WTC11 (cell line): Measurements from ENCODE around the gene FAH. TPM values are rescaled to one million over a fixed set of nuclear protein-coding genes. Genes with fewer than 3 reads are reported as not detected.

Experiments
- ATAC-seq: fragments of 200-7000 bp; cut with Tn5 transposase; 2 replicates; pipeline ENCODE4 v1.10.0; 2021; ENCODE audit warnings: mild to moderate bottlenecking, moderate library complexity
- CTCF ChIA-PET: fragments of 300-600 bp; sonication (Branson Sonifier 250); formaldehyde crosslinking; loops from one replicate; lab custom pipeline; 2021; ENCODE audit warnings: antibody characterized with exemption; lab: Charles Lee
- POLR2A ChIA-PET: fragments of 350-600 bp; sonication (Branson Sonifier 250); formaldehyde crosslinking; loops from one replicate; lab custom pipeline; 2021; ENCODE audit warnings: antibody characterized with exemption; lab: Charles Lee
- DNase-seq: peaks from one replicate; pipeline ENCODE4 v3.0.0; 2021; ENCODE audit warnings: low spot score
- H3K27ac Mint-ChIP-seq: 2 replicates; pipeline ENCODE4 v1.8.0; 2021; ENCODE audit warnings: mixed read lengths
- H3K27me3 Mint-ChIP-seq: 2 replicates; pipeline ENCODE4 v1.8.0; 2021; ENCODE audit warnings: low read depth, mild to moderate bottlenecking, moderate library complexity, mixed read lengths
- H3K36me3 Mint-ChIP-seq: 2 replicates; pipeline ENCODE4 v1.8.0; 2021; ENCODE audit warnings: mixed read lengths
- H3K4me1 Mint-ChIP-seq: 2 replicates; pipeline ENCODE4 v1.8.0; 2022; ENCODE audit warnings: mixed read lengths
- H3K4me3 Mint-ChIP-seq: 2 replicates; pipeline ENCODE4 v1.8.0; 2021; ENCODE audit warnings: mild to moderate bottlenecking, moderate library complexity, mixed read lengths
- H3K9me3 Mint-ChIP-seq: 2 replicates; pipeline ENCODE4 v1.8.0; 2021; ENCODE audit warnings: mixed read lengths
- ATF1 ChIP-seq: sonication (generic); formaldehyde crosslinking; IDR thresholded peaks from 2 replicates; pipeline ENCODE4 v1.8.1; 2023; ENCODE audit warnings: mild to moderate bottlenecking, moderate library complexity, missing genetic modification reagents
- GABPB1 ChIP-seq: sonication (generic); formaldehyde crosslinking; IDR thresholded peaks from 2 replicates; pipeline ENCODE4 v1.8.1; 2023; ENCODE audit warnings: mild to moderate bottlenecking, missing genetic modification reagents
- HMGA2 ChIP-seq: fragments of 250-450 bp; sonication (Bioruptor Pico); IDR thresholded peaks from 2 replicates; pipeline ENCODE4 v1.4.0; 2021; ENCODE audit warnings: mild to moderate bottlenecking, moderate library complexity
- JUN ChIP-seq: sonication (generic); formaldehyde crosslinking; IDR thresholded peaks from 2 replicates; pipeline ENCODE4 v1.8.0; 2023; ENCODE audit warnings: mild to moderate bottlenecking, missing genetic modification reagents
- MYBL2 ChIP-seq: sonication (generic); formaldehyde crosslinking; IDR thresholded peaks from 2 replicates; pipeline ENCODE4 v1.8.1; 2023; ENCODE audit warnings: mild to moderate bottlenecking, moderate library complexity, missing genetic modification reagents
- NFE2L1 ChIP-seq: sonication (generic); formaldehyde crosslinking; IDR thresholded peaks from 2 replicates; pipeline ENCODE4 v1.8.1; 2023; ENCODE audit warnings: missing genetic modification reagents
- OVOL2 ChIP-seq: fragments of 250-450 bp; sonication (Bioruptor Pico); IDR thresholded peaks from 2 replicates; pipeline ENCODE4 v1.9.0; 2021; ENCODE audit warnings: mild to moderate bottlenecking, borderline replicate concordance
- RORB ChIP-seq: fragments of 250-450 bp; sonication (Bioruptor Pico); IDR thresholded peaks from 2 replicates; pipeline ENCODE4 v1.9.0; 2021; ENCODE audit warnings: mild to moderate bottlenecking
- SMAD3 ChIP-seq: sonication (generic); formaldehyde crosslinking; IDR thresholded peaks from 2 replicates; pipeline ENCODE4 v1.8.0; 2022; ENCODE audit warnings: missing genetic modification reagents, mild to moderate bottlenecking, borderline replicate concordance
- ZNF232 ChIP-seq: sonication (generic); formaldehyde crosslinking; IDR thresholded peaks from 2 replicates; pipeline ENCODE4 v1.8.0; 2022; ENCODE audit warnings: mild to moderate bottlenecking, missing genetic modification reagents
- ZNF263 ChIP-seq: sonication (generic); formaldehyde crosslinking; IDR thresholded peaks from 2 replicates; pipeline ENCODE4 v1.8.1; 2022; ENCODE audit warnings: low read depth, mild to moderate bottlenecking, moderate library complexity, missing genetic modification reagents
- ZNF317 ChIP-seq: sonication (generic); formaldehyde crosslinking; IDR thresholded peaks from 2 replicates; pipeline ENCODE4 v1.8.1; 2023; ENCODE audit warnings: low read depth, mild to moderate bottlenecking, moderate library complexity, missing genetic modification reagents, borderline replicate concordance
- ZNF396 ChIP-seq: fragments of 250-450 bp; sonication (Bioruptor Pico); IDR thresholded peaks from 2 replicates; pipeline ENCODE4 v1.8.0; 2021; ENCODE audit warnings: mild to moderate bottlenecking, moderate library complexity, borderline replicate concordance
- ZNF671 ChIP-seq: fragments of 250-450 bp; sonication (Bioruptor Pico); IDR thresholded peaks from 2 replicates; pipeline ENCODE4 v1.8.0; 2021; ENCODE audit warnings: mild to moderate bottlenecking
- total RNA-seq: library from RNA; stranded (reverse); gene quantifications from 3 replicates; pipeline ENCODE4 v1.2.3, GENCODE V29; 2021
- TF ChIP-seq, protein P1 (sequence below): sonication (generic); formaldehyde crosslinking; IDR thresholded peaks from 2 replicates; pipeline ENCODE4 v1.8.0; 2022; ENCODE audit warnings: mild to moderate bottlenecking, missing genetic modification reagents
- TF ChIP-seq, protein P2 (sequence below): sonication (generic); formaldehyde crosslinking; IDR thresholded peaks from 2 replicates; pipeline ENCODE4 v1.8.1; 2023; ENCODE audit warnings: mild to moderate bottlenecking, missing genetic modification reagents
- TF ChIP-seq, protein P3 (sequence below): sonication (generic); formaldehyde crosslinking; IDR thresholded peaks from 2 replicates; pipeline ENCODE4 v1.8.1; 2022; ENCODE audit warnings: mild to moderate bottlenecking, moderate library complexity, missing genetic modification reagents
- TF ChIP-seq, protein P4 (sequence below): sonication (generic); formaldehyde crosslinking; IDR thresholded peaks from 2 replicates; pipeline ENCODE4 v1.8.0; 2022; ENCODE audit warnings: mild to moderate bottlenecking, missing genetic modification reagents
- TF ChIP-seq, protein P5 (sequence below): fragments of 250-450 bp; sonication (Bioruptor Pico); IDR thresholded peaks from 2 replicates; pipeline ENCODE4 v2.1.2; 2022; ENCODE audit warnings: mild to moderate bottlenecking, moderate library complexity
- TF ChIP-seq, protein P6 (sequence below): fragments of 250-450 bp; sonication (Bioruptor Pico); conservative IDR thresholded peaks from 2 replicates; pipeline ENCODE4 v1.9.0; 2021; ENCODE audit warnings: mild to moderate bottlenecking

The FAH gene
- total RNA-seq, 1 experiment from 2014 or later, result 22.8 TPM

DNA sequence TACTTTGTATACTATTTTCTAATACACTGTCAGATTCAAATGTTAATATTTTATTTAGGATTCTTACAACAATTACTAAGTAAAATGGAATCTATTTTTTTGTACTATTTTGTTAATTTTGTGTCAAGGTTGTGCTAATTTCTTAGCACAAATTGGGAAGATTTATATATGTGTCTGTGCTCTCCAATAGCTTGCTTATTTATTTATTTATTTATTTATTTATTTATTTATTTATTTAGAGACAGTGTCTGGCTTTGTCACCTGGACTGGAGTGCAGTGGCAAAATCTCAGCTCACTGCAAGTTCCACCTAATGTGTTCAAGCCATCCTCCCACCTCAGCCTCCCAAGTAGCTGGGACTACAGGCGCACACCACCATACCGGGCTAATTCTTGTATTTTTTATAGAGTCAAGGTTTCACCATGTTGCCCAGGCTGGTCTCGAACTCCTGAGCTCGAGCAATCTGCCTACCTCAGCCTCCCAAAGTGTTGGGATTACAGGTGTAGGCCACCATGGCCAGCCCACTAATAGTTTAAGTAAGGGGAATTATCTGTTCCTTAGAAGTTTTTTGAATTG, 64.6 kb downstream of the FAH start:
- Mint-ChIP-seq H3K9me3 (peaks cover 14% of the 10 kb centered on the region), H3K4me1 (no peaks in the 10 kb centered on the region), H3K27ac (no peak overlapping the region), H3K27me3 (no peaks in the 10 kb centered on the region), H3K36me3 (no peaks in the 10 kb centered on the region; the same call in 1 of the 2 replicates), H3K4me3 (no peak overlapping the region)
- ATAC-seq (no peak), DNase-seq (no peak)
- CTCF ChIA-PET, result no interaction called here
- POLR2A ChIA-PET, result no interaction called here
- TF ChIP-seq, protein P1, sequence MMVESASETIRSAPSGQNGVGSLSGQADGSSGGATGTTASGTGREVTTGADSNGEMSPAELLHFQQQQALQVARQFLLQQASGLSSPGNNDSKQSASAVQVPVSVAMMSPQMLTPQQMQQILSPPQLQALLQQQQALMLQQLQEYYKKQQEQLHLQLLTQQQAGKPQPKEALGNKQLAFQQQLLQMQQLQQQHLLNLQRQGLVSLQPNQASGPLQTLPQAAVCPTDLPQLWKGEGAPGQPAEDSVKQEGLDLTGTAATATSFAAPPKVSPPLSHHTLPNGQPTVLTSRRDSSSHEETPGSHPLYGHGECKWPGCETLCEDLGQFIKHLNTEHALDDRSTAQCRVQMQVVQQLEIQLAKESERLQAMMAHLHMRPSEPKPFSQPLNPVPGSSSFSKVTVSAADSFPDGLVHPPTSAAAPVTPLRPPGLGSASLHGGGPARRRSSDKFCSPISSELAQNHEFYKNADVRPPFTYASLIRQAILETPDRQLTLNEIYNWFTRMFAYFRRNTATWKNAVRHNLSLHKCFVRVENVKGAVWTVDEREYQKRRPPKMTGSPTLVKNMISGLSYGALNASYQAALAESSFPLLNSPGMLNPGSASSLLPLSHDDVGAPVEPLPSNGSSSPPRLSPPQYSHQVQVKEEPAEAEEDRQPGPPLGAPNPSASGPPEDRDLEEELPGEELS (CRISPR knock-in tag), result no peak
- TF ChIP-seq, protein P2, sequence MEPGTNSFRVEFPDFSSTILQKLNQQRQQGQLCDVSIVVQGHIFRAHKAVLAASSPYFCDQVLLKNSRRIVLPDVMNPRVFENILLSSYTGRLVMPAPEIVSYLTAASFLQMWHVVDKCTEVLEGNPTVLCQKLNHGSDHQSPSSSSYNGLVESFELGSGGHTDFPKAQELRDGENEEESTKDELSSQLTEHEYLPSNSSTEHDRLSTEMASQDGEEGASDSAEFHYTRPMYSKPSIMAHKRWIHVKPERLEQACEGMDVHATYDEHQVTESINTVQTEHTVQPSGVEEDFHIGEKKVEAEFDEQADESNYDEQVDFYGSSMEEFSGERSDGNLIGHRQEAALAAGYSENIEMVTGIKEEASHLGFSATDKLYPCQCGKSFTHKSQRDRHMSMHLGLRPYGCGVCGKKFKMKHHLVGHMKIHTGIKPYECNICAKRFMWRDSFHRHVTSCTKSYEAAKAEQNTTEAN, result no peak
- TF ChIP-seq ZNF396 (CRISPR knock-in tag) (no peak), RORB (no peak), ZNF263 (CRISPR knock-in tag) (no peak), ZNF671 (CRISPR knock-in tag) (no peak)

DNA sequence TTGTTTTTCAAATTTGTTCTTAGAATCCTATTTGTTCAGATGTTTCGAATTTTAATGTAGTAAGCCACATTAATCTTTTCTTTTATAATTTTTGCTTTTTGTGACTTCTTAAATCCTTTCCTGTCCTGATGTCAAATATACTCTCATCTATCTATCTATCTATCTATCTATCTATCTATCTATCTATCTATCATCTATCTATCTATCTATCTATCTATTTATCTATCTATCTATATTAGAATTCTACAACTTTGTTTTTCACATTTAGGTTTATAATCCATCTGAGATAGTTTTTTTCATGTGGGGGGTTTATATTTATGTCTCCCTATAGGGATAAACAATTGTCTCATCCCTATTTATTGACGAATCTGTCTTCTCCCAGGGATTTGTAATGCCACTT, 67.2 kb downstream of the FAH start:
- Mint-ChIP-seq H3K27me3 (no peaks in the 10 kb centered on the region), H3K9me3 (0 out of 2 replicates have a peak, but pooled peaks cover 4% of the 10 kb centered on the region), H3K36me3 (no peaks in the 10 kb centered on the region), H3K4me1 (no peaks in the 10 kb centered on the region), H3K27ac (no peak overlapping the region), H3K4me3 (no peak overlapping the region)
- POLR2A ChIA-PET, result no interaction called here
- CTCF ChIA-PET, result no interaction called here
- DNase-seq (no peak), ATAC-seq (no peak)
- TF ChIP-seq, protein P3, sequence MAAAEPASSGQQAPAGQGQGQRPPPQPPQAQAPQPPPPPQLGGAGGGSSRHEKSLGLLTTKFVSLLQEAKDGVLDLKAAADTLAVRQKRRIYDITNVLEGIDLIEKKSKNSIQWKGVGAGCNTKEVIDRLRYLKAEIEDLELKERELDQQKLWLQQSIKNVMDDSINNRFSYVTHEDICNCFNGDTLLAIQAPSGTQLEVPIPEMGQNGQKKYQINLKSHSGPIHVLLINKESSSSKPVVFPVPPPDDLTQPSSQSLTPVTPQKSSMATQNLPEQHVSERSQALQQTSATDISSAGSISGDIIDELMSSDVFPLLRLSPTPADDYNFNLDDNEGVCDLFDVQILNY (CRISPR knock-in tag), result no peak
- TF ChIP-seq JUN (CRISPR knock-in tag) (no peak), ZNF232 (no peak)

DNA sequence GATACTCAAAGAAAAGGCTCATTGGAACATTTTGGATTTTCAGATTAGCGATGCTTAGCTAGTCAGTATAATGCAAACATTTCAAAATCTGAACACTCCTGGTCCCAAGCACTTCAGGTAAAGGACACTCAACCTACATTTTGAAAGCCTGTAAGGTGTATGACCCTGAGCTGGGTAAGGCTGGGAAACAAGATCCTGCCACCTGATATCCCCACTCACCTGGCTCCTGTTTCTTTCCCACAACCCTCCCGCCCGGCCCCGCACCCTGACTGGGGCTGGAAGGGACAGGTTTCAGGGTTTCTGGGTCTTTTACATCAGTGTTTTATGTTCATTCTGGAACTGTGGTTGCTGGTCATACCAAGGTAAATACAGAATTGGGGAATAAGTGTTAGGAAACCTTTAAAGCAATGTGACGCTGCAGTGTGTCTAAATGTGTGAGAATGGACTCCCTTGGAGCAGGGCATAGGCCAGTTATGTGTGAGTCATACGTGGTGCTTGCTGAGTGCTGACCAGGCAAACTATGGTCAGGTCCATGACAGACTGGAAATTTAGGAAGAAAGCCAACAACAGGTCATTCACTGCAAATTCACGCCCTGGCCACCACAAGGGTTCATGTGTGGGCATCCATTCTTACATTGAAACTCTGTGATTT, 76.3 kb downstream of the FAH start:
- no peaks in the 10 kb centered on the region for H3K36me3 Mint-ChIP-seq
- H3K4me3 Mint-ChIP-seq, result no peak overlapping the region
- H3K9me3 Mint-ChIP-seq, result 0 out of 2 replicates have a peak, but pooled peaks cover 4% of the 10 kb centered on the region
- peaks cover 9% of the 10 kb centered on the region; the same call in 1 of the 2 replicates for H3K4me1 Mint-ChIP-seq
- TF ChIP-seq, protein P3 (CRISPR knock-in tag), result no peak
- TF ChIP-seq MYBL2 (CRISPR knock-in tag), result no peak
- TF ChIP-seq, protein P4, sequence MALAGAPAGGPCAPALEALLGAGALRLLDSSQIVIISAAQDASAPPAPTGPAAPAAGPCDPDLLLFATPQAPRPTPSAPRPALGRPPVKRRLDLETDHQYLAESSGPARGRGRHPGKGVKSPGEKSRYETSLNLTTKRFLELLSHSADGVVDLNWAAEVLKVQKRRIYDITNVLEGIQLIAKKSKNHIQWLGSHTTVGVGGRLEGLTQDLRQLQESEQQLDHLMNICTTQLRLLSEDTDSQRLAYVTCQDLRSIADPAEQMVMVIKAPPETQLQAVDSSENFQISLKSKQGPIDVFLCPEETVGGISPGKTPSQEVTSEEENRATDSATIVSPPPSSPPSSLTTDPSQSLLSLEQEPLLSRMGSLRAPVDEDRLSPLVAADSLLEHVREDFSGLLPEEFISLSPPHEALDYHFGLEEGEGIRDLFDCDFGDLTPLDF (CRISPR knock-in tag), result no peak
- no peak for TF ChIP-seq GABPB1
- TF ChIP-seq, protein P5, sequence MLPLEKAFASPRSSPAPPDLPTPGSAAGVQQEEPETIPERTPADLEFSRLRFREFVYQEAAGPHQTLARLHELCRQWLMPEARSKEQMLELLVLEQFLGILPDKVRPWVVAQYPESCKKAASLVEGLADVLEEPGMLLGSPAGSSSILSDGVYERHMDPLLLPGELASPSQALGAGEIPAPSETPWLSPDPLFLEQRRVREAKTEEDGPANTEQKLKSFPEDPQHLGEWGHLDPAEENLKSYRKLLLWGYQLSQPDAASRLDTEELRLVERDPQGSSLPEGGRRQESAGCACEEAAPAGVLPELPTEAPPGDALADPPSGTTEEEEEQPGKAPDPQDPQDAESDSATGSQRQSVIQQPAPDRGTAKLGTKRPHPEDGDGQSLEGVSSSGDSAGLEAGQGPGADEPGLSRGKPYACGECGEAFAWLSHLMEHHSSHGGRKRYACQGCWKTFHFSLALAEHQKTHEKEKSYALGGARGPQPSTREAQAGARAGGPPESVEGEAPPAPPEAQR (CRISPR knock-in tag), result no peak
- no peak for TF ChIP-seq HMGA2 (CRISPR knock-in tag)
- TF ChIP-seq, protein P6, sequence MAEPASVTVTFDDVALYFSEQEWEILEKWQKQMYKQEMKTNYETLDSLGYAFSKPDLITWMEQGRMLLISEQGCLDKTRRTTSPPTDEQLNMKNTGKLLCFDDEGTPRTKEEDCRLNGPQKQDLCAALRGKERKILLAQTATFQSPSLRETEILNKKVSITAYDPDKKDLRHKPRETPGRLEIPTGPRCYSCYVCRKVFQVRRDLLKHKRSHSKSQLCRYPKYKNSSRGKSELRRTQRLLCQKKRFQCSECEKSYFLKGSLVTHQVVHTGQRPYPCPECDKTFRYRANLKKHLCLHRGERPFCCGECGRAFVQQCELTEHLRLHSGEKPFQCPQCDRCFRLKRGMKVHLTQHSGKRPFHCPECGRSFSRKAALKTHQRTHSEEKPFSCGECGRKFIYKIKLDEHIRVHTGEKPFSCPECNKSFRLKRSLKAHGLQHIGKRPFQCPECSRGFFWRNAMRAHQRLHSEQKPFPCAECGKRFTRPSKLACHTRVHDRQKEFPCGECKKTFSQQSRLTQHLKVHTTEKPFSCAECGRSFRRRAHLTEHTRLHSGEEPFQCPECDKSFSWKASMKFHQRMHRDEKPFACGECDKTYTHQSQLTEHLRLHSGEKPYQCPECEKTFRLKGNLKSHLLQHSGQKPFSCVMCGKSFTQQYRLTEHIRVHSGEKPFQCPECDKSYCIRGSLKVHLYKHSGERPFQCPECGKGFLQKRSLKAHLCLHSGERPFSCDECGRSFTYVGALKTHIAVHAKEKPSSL, result no peak
- TF ChIP-seq ZNF317 (CRISPR knock-in tag), result no peak
- no peak for TF ChIP-seq SMAD3 (CRISPR knock-in tag)
- TF ChIP-seq NFE2L1 (CRISPR knock-in tag), result no peak
- no peak for TF ChIP-seq OVOL2 (CRISPR knock-in tag)
- TF ChIP-seq ATF1 (CRISPR knock-in tag), result no peak
- TF ChIP-seq, all 79 proteins: peak for 0
- ATAC-seq, result no peak
- Mint-ChIP-seq H3K27me3 (no peaks in the 10 kb centered on the region), H3K27ac (no peak overlapping the region)
- no peak for DNase-seq
- ChIA-PET CTCF (interaction anchor here (0.6 to 3.0 kb wide), 2 partner anchors 30 to 81 kb away, joined by 5 to 8 read pairs; no protein-coding TSS in a partner anchor), POLR2A (interaction anchor here (0.5 kb wide), 1 partner anchor 494 kb away, joined by 3 read pairs; no protein-coding TSS in a partner anchor)
